ENCODE data around the gene PTBP1. TPM values are rescaled to one million over a fixed set of nuclear protein-coding genes. Genes with fewer than 3 reads are reported as not detected.

PTBP1 gene
- total RNA-seq, 2 experiments from 2014 or later = 246 to 252 TPM

- intact Hi-C loops (cut with DNase I, micrococcal nuclease) = no loop called here
- ATAC-seq (ENCODE audit: poor library complexity) = no peak
- Histone ChIP-seq H3K4me3 (ENCODE audit: low read length) (no peak overlapping the region), H3K27me3 (ENCODE audit: control insufficient read depth in 1 of 2, insufficient read depth in 2 of 2, low read length in 2 of 2) (peaks cover 0 to 3% of the 10 kb centered on the region in 2 experiments), H3K27ac (ENCODE audit: low read depth in 1 of 2, low read length in 2 of 2) (no peak overlapping the region), H3K4me1 (ENCODE audit: insufficient read depth, low read length) (no peaks in the 10 kb centered on the region), H3K9me3 (ENCODE audit: control insufficient read depth in 1 of 2, insufficient read depth in 1 of 2, low read length in 2 of 2) (peaks cover 0 to 22% of the 10 kb centered on the region in 2 experiments), H3K36me3 (ENCODE audit: insufficient read depth, low read length) (no peaks in the 10 kb centered on the region)
- H3K4me3 Mint-ChIP-seq = no peak overlapping the region
- H3K36me3 Mint-ChIP-seq (ENCODE audit: low read depth) = no peaks in the 10 kb centered on the region
- no peak overlapping the region for H3K27ac Mint-ChIP-seq
- peaks cover 4% of the 10 kb centered on the region for H3K27me3 Mint-ChIP-seq
- no peak for DNase-seq
- CTCF ChIA-PET = no interaction called here
- TF ChIP-seq, protein P1, sequence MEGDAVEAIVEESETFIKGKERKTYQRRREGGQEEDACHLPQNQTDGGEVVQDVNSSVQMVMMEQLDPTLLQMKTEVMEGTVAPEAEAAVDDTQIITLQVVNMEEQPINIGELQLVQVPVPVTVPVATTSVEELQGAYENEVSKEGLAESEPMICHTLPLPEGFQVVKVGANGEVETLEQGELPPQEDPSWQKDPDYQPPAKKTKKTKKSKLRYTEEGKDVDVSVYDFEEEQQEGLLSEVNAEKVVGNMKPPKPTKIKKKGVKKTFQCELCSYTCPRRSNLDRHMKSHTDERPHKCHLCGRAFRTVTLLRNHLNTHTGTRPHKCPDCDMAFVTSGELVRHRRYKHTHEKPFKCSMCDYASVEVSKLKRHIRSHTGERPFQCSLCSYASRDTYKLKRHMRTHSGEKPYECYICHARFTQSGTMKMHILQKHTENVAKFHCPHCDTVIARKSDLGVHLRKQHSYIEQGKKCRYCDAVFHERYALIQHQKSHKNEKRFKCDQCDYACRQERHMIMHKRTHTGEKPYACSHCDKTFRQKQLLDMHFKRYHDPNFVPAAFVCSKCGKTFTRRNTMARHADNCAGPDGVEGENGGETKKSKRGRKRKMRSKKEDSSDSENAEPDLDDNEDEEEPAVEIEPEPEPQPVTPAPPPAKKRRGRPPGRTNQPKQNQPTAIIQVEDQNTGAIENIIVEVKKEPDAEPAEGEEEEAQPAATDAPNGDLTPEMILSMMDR (IDR thresholded peaks at IDR 0.05) = no peak
- peaks cover 2% of the 10 kb centered on the region for H3K9me3 Mint-ChIP-seq
- POLR2A ChIA-PET = no interaction called here
- no peaks in the 10 kb centered on the region for H3K4me1 Mint-ChIP-seq (ENCODE audit: low read depth)
Measured at GRCh38 chr19:763869-764268, 33.4 kb upstream of the PTBP1 start.

- no peaks in the 10 kb centered on the region for H3K4me1 Mint-ChIP-seq (ENCODE audit: low read depth)
- intact Hi-C loops (cut with DNase I, micrococcal nuclease) = no loop called here
- ATAC-seq (ENCODE audit: poor library complexity) = no peak
Measured at GRCh38 chr19:764301-764700, 33.0 kb upstream of the PTBP1 start.

DNA sequence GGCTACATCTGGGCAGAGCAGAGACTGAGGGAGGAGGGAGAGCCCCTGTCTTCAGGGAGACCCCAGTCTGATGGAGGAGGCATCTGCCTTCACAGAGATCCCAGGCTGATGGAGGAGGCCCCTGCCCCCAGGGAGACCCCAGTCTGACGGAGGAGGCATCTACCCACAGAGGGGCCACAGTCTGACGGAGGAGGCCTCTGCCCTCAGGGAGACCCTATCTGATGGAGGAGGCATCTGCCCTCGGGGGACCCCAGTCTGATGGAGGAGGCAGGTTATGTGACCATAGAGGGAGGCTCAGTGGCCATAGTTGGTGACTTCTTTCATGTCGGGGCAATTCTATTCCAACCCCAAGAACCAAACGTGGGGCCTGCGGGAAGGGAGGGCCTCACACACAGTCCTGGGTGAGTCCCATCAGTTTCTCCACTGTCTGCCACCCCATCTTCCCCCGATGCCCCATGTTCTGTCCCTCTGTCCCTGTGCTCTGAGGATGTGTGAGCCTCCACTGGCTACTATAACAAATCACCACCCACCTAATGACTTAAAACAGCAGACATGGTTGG, 32.0 kb upstream of the PTBP1 start:
- no peak overlapping the region for H3K27ac Mint-ChIP-seq

More at GRCh38 chr19:764301-764700, 33.0 kb upstream of the PTBP1 start:
- Mint-ChIP-seq H3K36me3 (ENCODE audit: low read depth) (no peaks in the 10 kb centered on the region), H3K27ac (no peak overlapping the region), H3K4me3 (no peak overlapping the region), H3K9me3 (peaks cover 2% of the 10 kb centered on the region), H3K27me3 (peaks cover 4% of the 10 kb centered on the region)
- peaks cover 0 to 3% of the 10 kb centered on the region in 2 experiments for H3K27me3 ChIP-seq (ENCODE audit: control insufficient read depth in 1 of 2, insufficient read depth in 2 of 2, low read length in 2 of 2)
- no peak overlapping the region for H3K27ac ChIP-seq (ENCODE audit: low read depth in 1 of 2, low read length in 2 of 2)
- ChIA-PET POLR2A (no interaction called here), CTCF (no interaction called here)
- H3K4me1 ChIP-seq (ENCODE audit: insufficient read depth, low read length) = no peaks in the 10 kb centered on the region
- H3K4me3 ChIP-seq (ENCODE audit: low read length) = no peak overlapping the region
- TF ChIP-seq, protein P1 (IDR thresholded peaks at IDR 0.05) = no peak
- H3K9me3 ChIP-seq (ENCODE audit: control insufficient read depth in 1 of 2, insufficient read depth in 1 of 2, low read length in 2 of 2) = peaks cover 0 to 17% of the 10 kb centered on the region in 2 experiments
- DNase-seq = no peak
- no peaks in the 10 kb centered on the region for H3K36me3 ChIP-seq (ENCODE audit: insufficient read depth, low read length)

More for the DNA sequence above, 32.0 kb upstream of the PTBP1 start:
- Histone ChIP-seq H3K4me3 (ENCODE audit: low read length) (no peak overlapping the region), H3K9me3 (ENCODE audit: control insufficient read depth in 1 of 2, insufficient read depth in 1 of 2, low read length in 2 of 2) (peaks cover 0 to 10% of the 10 kb centered on the region in 2 experiments), H3K4me1 (ENCODE audit: insufficient read depth, low read length) (no peaks in the 10 kb centered on the region), H3K27ac (ENCODE audit: low read depth in 1 of 2, low read length in 2 of 2) (no peak overlapping the region), H3K27me3 (ENCODE audit: control insufficient read depth in 1 of 2, insufficient read depth in 2 of 2, low read length in 2 of 2) (peaks cover 0 to 3% of the 10 kb centered on the region in 2 experiments), H3K36me3 (ENCODE audit: insufficient read depth, low read length) (no peaks in the 10 kb centered on the region)
- DNase-seq (no peak), ATAC-seq (ENCODE audit: poor library complexity) (no peak)
- no peak overlapping the region for H3K4me3 Mint-ChIP-seq
- intact Hi-C loops (cut with DNase I, micrococcal nuclease) = no loop called here
- no peaks in the 10 kb centered on the region for H3K9me3 Mint-ChIP-seq
- ChIA-PET POLR2A (no interaction called here), CTCF (no interaction called here)
- H3K4me1 Mint-ChIP-seq (ENCODE audit: low read depth) = peaks cover 1% of the 10 kb centered on the region
- H3K36me3 Mint-ChIP-seq (ENCODE audit: low read depth) = no peaks in the 10 kb centered on the region
- H3K27me3 Mint-ChIP-seq = peaks cover 2% of the 10 kb centered on the region
- TF ChIP-seq, protein P1 (IDR thresholded peaks at IDR 0.05) = no peak

Data from CD4-positive, alpha-beta T cell (primary cell).